GM12801 (cell line): ENCODE measurements around the gene APBB2.

Experiments used
- CTCF ChIP-seq: IDR thresholded peaks from one replicate; pipeline ENCODE4 v1.5.1; 2011; ENCODE audit warnings: control low read depth; ENCODE audit not compliant: insufficient read length; ENCODE audit errors: extremely low read depth

The APBB2 gene

GRCh38 chr4:41015016-41015675 lies 199.2 kb downstream of the APBB2 start:
- TF ChIP-seq CTCF: no peak

GRCh38 chr4:41014158-41014557 lies 200.2 kb downstream of the APBB2 start:
- no peak for TF ChIP-seq CTCF

GRCh38 chr4:41013746-41014145 lies 200.6 kb downstream of the APBB2 start:
- TF ChIP-seq CTCF: no peak

- TF ChIP-seq CTCF: no peak
These were observed 201.4 kb downstream of the APBB2 start for GRCh38 chr4:41012911-41013310.

- TF ChIP-seq CTCF: no peak
These were observed 202.0 kb downstream of the APBB2 start for GRCh38 chr4:41012293-41012692.

GRCh38 chr4:41009411-41009810 lies 204.9 kb downstream of the APBB2 start:
- TF ChIP-seq CTCF: no peak

GRCh38 chr4:41006141-41006540 lies 208.2 kb downstream of the APBB2 start:
- TF ChIP-seq CTCF: no peak

GRCh38 chr4:41002309-41002708 lies 212.0 kb downstream of the APBB2 start:
- no peak for TF ChIP-seq CTCF
